Stomach (tissue), 4 donors: ENCODE results near the gene SIGLEC1.

Experiments
- CTCF ChIP-seq, 7 experiments: fragments of 450-650 bp in 4 of 7; fragments of 200-600 bp in 3 of 7; sonication (generic) in 3 of 7; IDR thresholded peaks; one replicate each; pipeline ENCODE4 v1.5.1; 2016 to 2019; ENCODE audit warnings: antibody characterized with exemption in 7 of 7, control low read depth in 2 of 7, mild to moderate bottlenecking in 1 of 7
- EP300 ChIP-seq: sonication (generic); formaldehyde crosslinking; IDR thresholded peaks from one replicate; pipeline ENCODE4 v1.6.1; 2017; ENCODE audit warnings: antibody characterized with exemption
- POLR2A ChIP-seq, 4 donors: fragments of 450-650 bp; IDR thresholded peaks; one replicate each; pipeline ENCODE4 v1.6.1; 2016; ENCODE audit warnings: antibody characterized with exemption in 4 of 4, control low read depth in 2 of 4, mild to moderate bottlenecking in 1 of 4, moderate library complexity in 1 of 4
- POLR2AphosphoS5 ChIP-seq, 3 donors: sonication (generic); formaldehyde crosslinking; IDR thresholded peaks; one replicate each; pipeline ENCODE4 v1.6.1; 2016; ENCODE audit warnings: antibody characterized with exemption in 3 of 3

GRCh38 chr20:3681931-3682781 lies 30.2 kb downstream of the SIGLEC1 start, which contains the start of gene ADAM33:
- TF ChIP-seq POLR2A (IDR thresholded peaks at IDR 0.05) (no peak), CTCF (IDR thresholded peaks at IDR 0.05) (no peak), EP300 (no peak), POLR2AphosphoS5 (IDR thresholded peaks at IDR 0.05) (no peak)
